IPS-18a (cell line): ENCODE data around the gene ATP10A.

Experiments
- H3K27ac ChIP-seq: one replicate; pipeline ENCODE4 v1.5.1; 2013; ENCODE audit warnings: low read length
- H3K27me3 ChIP-seq: one replicate; pipeline ENCODE4 v1.6.1; 2013; ENCODE audit warnings: mild to moderate bottlenecking, low read length; ENCODE audit not compliant: control insufficient read depth, insufficient read depth
- H3K36me3 ChIP-seq: one replicate; pipeline ENCODE4 v1.6.1; 2013; ENCODE audit warnings: low read depth, low read length; ENCODE audit not compliant: control insufficient read depth
- H3K4me1 ChIP-seq: one replicate; pipeline ENCODE4 v1.6.1; 2013; ENCODE audit warnings: low read depth, low read length; ENCODE audit not compliant: control insufficient read depth
- H3K4me3 ChIP-seq: one replicate; pipeline ENCODE4 v1.5.1; 2013; ENCODE audit warnings: low read length
- H3K9ac ChIP-seq: one replicate; pipeline ENCODE4 v1.6.1; 2013; ENCODE audit warnings: mild to moderate bottlenecking, low read length, moderate library complexity
- H3K9me3 ChIP-seq: one replicate; pipeline ENCODE4 v1.6.1; 2013; ENCODE audit warnings: low read depth, low read length; ENCODE audit not compliant: control insufficient read depth

ATP10A gene

GRCh38 chr15:25880411-25880810 lies 17.3 kb upstream of the ATP10A start:
- Histone ChIP-seq H3K4me1 (no peaks in the 10 kb centered on the region), H3K9ac (no peak overlapping the region), H3K4me3 (no peak overlapping the region), H3K27ac (no peak overlapping the region), H3K36me3 (no peaks in the 10 kb centered on the region), H3K9me3 (no peaks in the 10 kb centered on the region), H3K27me3 (no peaks in the 10 kb centered on the region)

- Histone ChIP-seq H3K27ac (no peak overlapping the region), H3K36me3 (no peaks in the 10 kb centered on the region), H3K4me1 (no peaks in the 10 kb centered on the region), H3K9me3 (no peaks in the 10 kb centered on the region), H3K27me3 (no peaks in the 10 kb centered on the region), H3K9ac (no peak overlapping the region), H3K4me3 (no peak overlapping the region)
Measured at GRCh38 chr15:25879438-25879837, 16.3 kb upstream of the ATP10A start.

GRCh38 chr15:25877681-25878080 lies 14.6 kb upstream of the ATP10A start:
- H3K27me3 ChIP-seq = no peaks in the 10 kb centered on the region
- no peak overlapping the region for H3K9ac ChIP-seq
- no peak overlapping the region for H3K4me3 ChIP-seq
- no peak overlapping the region for H3K27ac ChIP-seq
- H3K9me3 ChIP-seq = no peaks in the 10 kb centered on the region
- H3K4me1 ChIP-seq = no peaks in the 10 kb centered on the region
- no peaks in the 10 kb centered on the region for H3K36me3 ChIP-seq

- no peak overlapping the region for H3K4me3 ChIP-seq
- no peak overlapping the region for H3K9ac ChIP-seq
- H3K4me1 ChIP-seq = no peaks in the 10 kb centered on the region
- H3K9me3 ChIP-seq = no peaks in the 10 kb centered on the region
- no peaks in the 10 kb centered on the region for H3K36me3 ChIP-seq
- H3K27me3 ChIP-seq = no peaks in the 10 kb centered on the region
- H3K27ac ChIP-seq = no peak overlapping the region
Measured at GRCh38 chr15:25876231-25877140, 13.4 kb upstream of the ATP10A start.

- H3K27me3 ChIP-seq = no peaks in the 10 kb centered on the region
Measured at GRCh38 chr15:25875566-25875965, 12.4 kb upstream of the ATP10A start.

GRCh38 chr15:25874379-25874778 lies 11.3 kb upstream of the ATP10A start:
- Histone ChIP-seq H3K27me3 (no peaks in the 10 kb centered on the region), H3K4me3 (no peak overlapping the region), H3K9me3 (no peaks in the 10 kb centered on the region), H3K36me3 (no peaks in the 10 kb centered on the region), H3K4me1 (no peaks in the 10 kb centered on the region), H3K27ac (no peak overlapping the region), H3K9ac (no peak overlapping the region)

More at GRCh38 chr15:25875566-25875965, 12.4 kb upstream of the ATP10A start:
- Histone ChIP-seq H3K4me1 (no peaks in the 10 kb centered on the region), H3K9ac (no peak overlapping the region), H3K36me3 (no peaks in the 10 kb centered on the region), H3K9me3 (no peaks in the 10 kb centered on the region), H3K4me3 (no peak overlapping the region), H3K27ac (no peak overlapping the region)

GRCh38 chr15:25871403-25871802 lies 8.3 kb upstream of the ATP10A start:
- Histone ChIP-seq H3K36me3 (no peaks in the 10 kb centered on the region), H3K27ac (no peak overlapping the region), H3K9ac (no peak overlapping the region), H3K9me3 (no peaks in the 10 kb centered on the region), H3K4me3 (no peak overlapping the region), H3K27me3 (no peaks in the 10 kb centered on the region), H3K4me1 (no peaks in the 10 kb centered on the region)

- Histone ChIP-seq H3K9ac (no peak overlapping the region), H3K4me3 (no peak overlapping the region), H3K9me3 (no peaks in the 10 kb centered on the region), H3K27me3 (peaks cover 4% of the 10 kb centered on the region), H3K36me3 (no peaks in the 10 kb centered on the region), H3K27ac (no peak overlapping the region), H3K4me1 (no peaks in the 10 kb centered on the region)
Measured at GRCh38 chr15:25870938-25871337, 7.8 kb upstream of the ATP10A start.

GRCh38 chr15:25869701-25870100 lies 6.6 kb upstream of the ATP10A start:
- Histone ChIP-seq H3K9ac (no peak overlapping the region), H3K27ac (no peak overlapping the region), H3K27me3 (peaks cover 17% of the 10 kb centered on the region), H3K4me3 (no peak overlapping the region), H3K36me3 (no peaks in the 10 kb centered on the region), H3K9me3 (no peaks in the 10 kb centered on the region), H3K4me1 (no peaks in the 10 kb centered on the region)

GRCh38 chr15:25866874-25867273 lies 3.7 kb upstream of the ATP10A start:
- no peak overlapping the region for H3K27ac ChIP-seq
- H3K36me3 ChIP-seq = no peaks in the 10 kb centered on the region
- peaks cover 44% of the 10 kb centered on the region for H3K27me3 ChIP-seq
- no peak overlapping the region for H3K4me3 ChIP-seq
- H3K4me1 ChIP-seq = no peaks in the 10 kb centered on the region
- no peak overlapping the region for H3K9ac ChIP-seq
- no peaks in the 10 kb centered on the region for H3K9me3 ChIP-seq

- no peaks in the 10 kb centered on the region for H3K4me1 ChIP-seq
- H3K9me3 ChIP-seq = no peaks in the 10 kb centered on the region
- no peaks in the 10 kb centered on the region for H3K36me3 ChIP-seq
- peaks cover 50% of the 10 kb centered on the region for H3K27me3 ChIP-seq
- H3K9ac ChIP-seq = no peak overlapping the region
- no peak overlapping the region for H3K4me3 ChIP-seq
- H3K27ac ChIP-seq = no peak overlapping the region
Measured at GRCh38 chr15:25866251-25866650, 3.1 kb upstream of the ATP10A start.

- H3K27me3 ChIP-seq = peaks cover 60% of the 10 kb centered on the region
- no peak overlapping the region for H3K27ac ChIP-seq
- H3K4me1 ChIP-seq = no peaks in the 10 kb centered on the region
- H3K36me3 ChIP-seq = no peaks in the 10 kb centered on the region
- no peak overlapping the region for H3K9ac ChIP-seq
- H3K4me3 ChIP-seq = no peak overlapping the region
- no peaks in the 10 kb centered on the region for H3K9me3 ChIP-seq
Measured at GRCh38 chr15:25864966-25865365, 1.8 kb upstream of the ATP10A start.
